GM12874 (cell line): ENCODE measurements around the gene TLL1.

ENCODE experiments used
- CTCF ChIP-seq: IDR thresholded peaks from 2 replicates; pipeline ENCODE4 v1.5.1; 2011; ENCODE audit warnings: low read depth, mild to moderate bottlenecking, control low read depth, low read length, moderate library complexity; ENCODE audit not compliant: insufficient read depth

Gene TLL1

GRCh38 chr4:165872461-165873297 lies at the start of gene TLL1:
Gene TLL1, plus strand, starts transcription at chr4:165873237. Its CDS starts 668 bp downstream, at chr4:165873905.
- no peak for TF ChIP-seq CTCF

GRCh38 chr4:165826166-165826565 lies 46.9 kb upstream of the TLL1 start:
- TF ChIP-seq CTCF = no peak

GRCh38 chr4:165827018-165827417 lies 46.0 kb upstream of the TLL1 start:
- TF ChIP-seq CTCF = no peak

- no peak for TF ChIP-seq CTCF
Measured at GRCh38 chr4:165828928-165829327, 44.1 kb upstream of the TLL1 start.

GRCh38 chr4:165834116-165834515 lies 38.9 kb upstream of the TLL1 start:
- no peak for TF ChIP-seq CTCF

GRCh38 chr4:165838575-165838974 lies 34.5 kb upstream of the TLL1 start:
- TF ChIP-seq CTCF = no peak

GRCh38 chr4:165839615-165840333 lies 33.3 kb upstream of the TLL1 start:
- no peak for TF ChIP-seq CTCF
